GM19468 (cell line): Measurements from ENCODE around the gene RRP1B.
"Not testable (repeated sequence)": the region's sequence is repeated elsewhere in the genome, so short reads cannot be mapped to it uniquely, and the experiment has no call there.

Source experiments
- ATAC-seq: cut with Tn5 transposase; IDR thresholded peaks from one replicate; pipeline ENCODE4 v1.9.1; 2021; ENCODE audit warnings: mild to moderate bottlenecking, moderate library complexity, moderate number of reproducible peaks; ENCODE audit not compliant: unreplicated experiment; ENCODE audit errors: extremely low read depth

RRP1B gene

GRCh38 chr21:43639470-43640353, 19.6 kb upstream of the RRP1B start:
- ATAC-seq: no peak

DNA sequence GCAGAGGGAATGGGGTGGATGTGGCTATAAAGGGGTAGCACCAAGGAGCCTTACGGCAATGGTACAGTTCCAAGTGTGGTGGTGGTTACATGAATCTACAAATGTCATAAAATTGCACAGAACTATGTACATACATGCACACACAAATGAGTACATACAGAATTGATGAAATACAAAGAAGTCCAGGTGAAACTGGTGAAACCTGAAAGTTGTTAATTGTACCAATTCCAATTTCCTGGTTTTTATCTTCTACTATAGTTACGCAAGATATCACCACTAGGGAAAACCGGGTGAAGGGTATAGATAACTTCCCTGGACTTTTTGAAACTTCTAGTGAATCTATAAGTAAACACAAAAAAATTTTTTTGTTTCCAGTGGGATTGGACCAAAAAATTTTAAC, 19.0 kb upstream of the RRP1B start:
- ATAC-seq: no peak

- ATAC-seq: no peak
Measured at GRCh38 chr21:43643193-43643592, 16.2 kb upstream of the RRP1B start.

- ATAC-seq: no peak
Measured at GRCh38 chr21:43644071-43644470, 15.3 kb upstream of the RRP1B start.

- ATAC-seq: no peak
Measured at GRCh38 chr21:43644609-43645008, 14.8 kb upstream of the RRP1B start.

GRCh38 chr21:43645136-43645891, 14.0 kb upstream of the RRP1B start:
- no peak for ATAC-seq

DNA sequence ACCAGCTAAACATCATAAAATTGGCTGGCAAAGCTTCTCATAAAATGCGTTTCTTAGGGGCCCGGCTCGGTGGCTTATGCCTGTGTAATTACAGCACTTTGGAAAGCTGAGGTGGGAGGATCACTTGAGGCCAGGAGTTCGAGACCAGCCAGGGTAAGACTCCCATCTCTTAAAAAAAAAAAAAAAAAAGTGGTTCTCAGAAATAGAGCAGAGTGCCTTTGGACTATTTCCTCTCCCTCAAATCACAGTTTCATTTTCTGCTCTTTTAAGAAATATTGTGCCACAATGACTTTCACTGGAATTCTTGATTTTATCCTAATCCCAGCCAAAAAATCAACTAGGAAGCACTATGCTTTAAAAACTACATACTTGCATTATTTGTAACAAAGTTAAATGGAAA, 13.4 kb upstream of the RRP1B start:
- ATAC-seq: no peak

- ATAC-seq: no peak
Measured at GRCh38 chr21:43646550-43647260, 12.7 kb upstream of the RRP1B start.

- no peak for ATAC-seq
Measured at GRCh38 chr21:43648171-43648570, 11.2 kb upstream of the RRP1B start.

- not testable (repeated sequence) for ATAC-seq
Measured at GRCh38 chr21:43651926-43652325, 7.4 kb upstream of the RRP1B start.

DNA sequence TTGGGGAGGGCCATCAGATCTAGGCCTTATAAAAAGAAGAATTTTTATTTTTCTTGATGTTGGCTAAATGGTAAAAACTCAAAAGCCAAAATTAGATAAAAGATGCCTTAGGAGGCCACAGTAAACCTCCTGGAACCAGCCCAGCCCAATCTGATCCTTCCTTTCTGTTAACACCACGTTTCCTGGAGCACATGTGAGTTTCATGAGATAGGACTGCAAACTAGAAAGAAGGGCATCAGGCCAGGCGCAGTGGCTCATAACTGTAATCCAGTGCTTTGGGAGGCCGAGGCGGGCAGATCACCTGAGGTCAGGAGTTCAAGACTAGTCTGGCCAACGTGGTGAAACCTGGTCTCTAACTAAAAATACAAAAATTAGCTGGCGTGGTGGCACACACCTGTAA, 6.7 kb upstream of the RRP1B start:
- ATAC-seq: no peak

GRCh38 chr21:43653626-43654025, 5.7 kb upstream of the RRP1B start:
- ATAC-seq: no peak

DNA sequence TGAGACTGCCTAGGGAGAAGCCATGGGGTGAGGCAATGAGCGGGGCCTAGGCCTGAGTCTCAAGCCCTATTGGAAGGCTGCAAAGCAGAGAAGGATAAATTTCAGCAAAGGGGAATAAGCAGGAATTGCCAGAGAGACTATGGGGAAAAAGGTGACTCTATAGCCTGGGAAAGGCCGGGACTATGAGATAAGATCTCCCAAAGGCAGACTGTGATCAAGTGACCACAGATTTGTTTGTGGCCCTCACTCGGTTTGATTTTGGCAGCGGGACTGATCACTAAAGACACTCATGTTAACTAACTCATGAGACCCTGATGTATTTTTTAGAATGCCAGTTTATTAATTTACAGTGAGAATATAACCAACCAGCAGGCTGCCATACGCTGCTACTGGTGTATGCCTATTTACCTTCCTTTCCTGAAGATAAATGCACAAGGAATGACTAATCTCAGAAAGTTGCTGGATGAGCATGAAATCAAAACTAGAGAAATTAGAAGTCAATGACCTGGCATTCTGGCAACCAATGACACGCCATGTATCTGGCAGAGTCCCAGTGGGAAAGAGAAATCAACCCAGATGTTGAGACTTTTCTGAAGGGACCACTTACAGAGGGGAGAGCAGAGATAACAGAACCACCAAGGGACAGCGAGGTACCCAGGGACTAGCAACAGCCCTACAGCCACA, 4.4 kb upstream of the RRP1B start:
- ATAC-seq: no peak

- no peak for ATAC-seq
Measured at GRCh38 chr21:43657355-43658087, 1.8 kb upstream of the RRP1B start.

DNA sequence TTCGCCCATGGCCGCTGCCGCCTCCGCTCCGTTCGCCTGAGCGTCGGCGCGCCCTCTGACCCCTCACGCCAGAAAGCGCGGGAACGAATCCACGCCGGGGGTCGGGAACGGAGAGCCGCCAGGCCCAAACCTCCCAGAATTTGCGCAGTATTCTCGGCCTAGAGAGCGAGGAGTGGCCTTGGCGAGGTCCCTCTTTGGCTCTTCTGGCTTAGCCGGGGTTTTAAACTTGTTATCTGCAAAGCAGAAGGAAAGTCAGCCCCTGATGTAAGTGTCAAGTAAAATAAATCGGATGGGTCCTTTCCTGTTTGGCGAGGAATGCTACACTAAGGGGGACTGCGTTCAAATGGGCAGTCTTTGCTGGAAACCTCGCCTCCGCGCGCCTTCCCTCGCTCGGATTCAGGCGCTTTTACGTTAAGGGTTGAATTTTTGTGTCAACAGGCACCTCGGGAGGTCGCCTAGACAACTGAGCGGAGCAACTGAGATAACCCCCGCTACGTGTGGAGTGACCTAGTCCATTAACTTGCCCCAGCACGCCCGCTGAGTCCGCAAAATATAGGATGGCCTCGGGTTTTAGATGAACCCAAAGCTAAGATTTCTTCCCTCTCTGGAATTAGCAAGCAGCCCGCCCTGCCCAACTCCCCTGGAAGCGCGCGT, 1.1 kb upstream of the RRP1B start:
- ATAC-seq: no peak

GRCh38 chr21:43658769-43659135, 608 bp upstream of the RRP1B start:
- no peak for ATAC-seq

DNA sequence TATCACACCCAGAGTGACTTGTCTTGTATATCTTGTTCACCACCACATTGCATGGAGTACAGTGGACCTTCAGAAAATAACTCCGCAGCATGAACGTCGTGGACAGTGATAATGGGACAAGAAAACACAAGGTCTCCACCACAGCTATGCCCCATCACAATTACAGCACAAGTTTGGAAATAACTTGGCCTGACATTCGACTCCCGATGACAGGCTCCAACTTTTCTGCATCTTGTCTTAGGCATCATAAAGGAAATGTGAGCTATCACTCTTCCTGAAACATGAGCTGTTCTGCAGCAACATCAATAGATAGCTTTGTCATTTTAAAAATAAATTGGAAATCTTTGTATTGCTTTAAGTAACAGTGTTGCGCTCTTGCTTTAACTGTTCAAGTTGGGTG, 2.9 kb downstream of the RRP1B start:
- ATAC-seq: no peak

DNA sequence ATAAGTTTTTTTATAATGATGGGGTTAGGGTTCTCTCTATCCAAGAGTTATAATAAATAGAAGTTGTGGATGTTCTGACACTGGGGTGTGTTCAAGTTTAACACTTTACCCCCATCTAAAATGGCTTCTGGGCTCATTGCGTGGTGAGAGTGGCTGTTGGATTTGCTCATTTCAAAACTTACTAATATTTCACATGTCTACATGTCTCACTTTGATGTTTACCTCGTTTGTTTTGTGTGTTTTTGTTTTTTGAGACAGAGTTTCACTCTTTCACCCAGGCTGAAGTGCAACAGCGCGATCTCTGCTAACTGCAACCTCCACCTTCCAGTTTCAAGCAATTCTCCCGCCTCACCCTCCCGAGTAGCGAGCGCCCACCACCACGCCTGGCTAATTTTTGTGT, 3.7 kb downstream of the RRP1B start:
- no peak for ATAC-seq

DNA sequence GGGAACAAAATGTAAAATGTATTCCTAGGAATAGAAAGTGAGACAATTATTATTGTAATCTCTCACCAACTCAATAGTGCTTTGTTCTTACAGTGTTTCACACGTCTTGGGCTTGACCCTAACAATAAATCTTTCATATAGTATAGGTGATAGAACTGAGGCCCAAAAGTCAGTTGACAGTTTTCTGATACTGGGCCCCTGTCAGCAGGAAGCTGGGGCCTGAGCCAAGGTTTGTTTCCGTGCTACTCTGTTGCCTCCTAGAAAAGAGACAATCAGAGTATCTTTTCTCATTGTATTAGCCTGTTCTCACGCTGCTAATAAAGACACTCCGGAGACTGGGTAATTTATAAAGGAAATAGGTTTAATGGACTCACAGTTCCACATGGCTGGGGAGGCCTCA, 5.0 kb downstream of the RRP1B start:
- no peak for ATAC-seq
